Measurements from ENCODE around the gene ARHGEF38.

- TF ChIP-seq CTCF (IDR thresholded peaks at IDR 0.05) (no peak), EP300 (IDR thresholded peaks at IDR 0.05) (no peak), POLR2A (IDR thresholded peaks at IDR 0.05) (no peak), POLR2AphosphoS5 (IDR thresholded peaks at IDR 0.05) (no peak)
Measured at GRCh38 chr4:105679186-105679585, 126.8 kb downstream of the ARHGEF38 start.
